Middle frontal gyrus (tissue), 1 donor: ENCODE data around the gene HOXB3.

Experiments
- DNase-seq: peaks from one replicate; pipeline ENCODE4 v3.0.0-alpha.2; 2015; ENCODE audit warnings: low spot score; ENCODE audit errors: extremely low spot score

The HOXB3 gene

GRCh38 chr17:48587276-48588073 is 2.6 kb downstream of the HOXB3 start:
- DNase-seq: no peak

- DNase-seq: no peak
Measured at GRCh38 chr17:48586355-48587258, 3.4 kb downstream of the HOXB3 start.

DNA sequence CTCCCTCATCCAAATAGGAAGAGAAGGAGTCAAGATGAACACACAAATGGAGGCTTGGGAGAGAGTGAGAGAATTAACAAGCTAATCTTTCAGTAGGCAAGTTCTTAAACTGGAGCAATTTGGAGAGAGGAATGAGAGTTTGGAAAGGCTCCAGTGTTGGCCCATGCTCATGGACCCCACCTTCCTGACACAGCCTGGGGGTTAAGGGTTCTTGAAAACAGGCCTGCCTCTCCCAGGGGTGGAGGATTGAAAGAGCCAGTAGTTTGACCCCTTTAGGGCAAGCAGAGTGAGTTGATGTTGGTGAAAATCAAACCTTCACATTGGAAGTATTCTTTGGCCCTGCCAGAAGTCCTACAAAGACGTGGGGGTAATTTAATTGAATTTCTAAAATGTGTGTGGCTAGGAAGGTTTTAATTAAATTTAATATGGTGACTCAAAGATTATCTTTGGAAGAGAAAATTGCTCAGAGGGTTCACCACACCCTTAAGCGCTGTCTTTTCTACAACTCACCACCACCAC is 5.8 kb downstream of the HOXB3 start:
- DNase-seq: no peak

GRCh38 chr17:48583708-48584222 is 6.3 kb downstream of the HOXB3 start:
- DNase-seq: no peak

- no peak for DNase-seq
Measured at GRCh38 chr17:48582750-48583069, 7.3 kb downstream of the HOXB3 start.

DNA sequence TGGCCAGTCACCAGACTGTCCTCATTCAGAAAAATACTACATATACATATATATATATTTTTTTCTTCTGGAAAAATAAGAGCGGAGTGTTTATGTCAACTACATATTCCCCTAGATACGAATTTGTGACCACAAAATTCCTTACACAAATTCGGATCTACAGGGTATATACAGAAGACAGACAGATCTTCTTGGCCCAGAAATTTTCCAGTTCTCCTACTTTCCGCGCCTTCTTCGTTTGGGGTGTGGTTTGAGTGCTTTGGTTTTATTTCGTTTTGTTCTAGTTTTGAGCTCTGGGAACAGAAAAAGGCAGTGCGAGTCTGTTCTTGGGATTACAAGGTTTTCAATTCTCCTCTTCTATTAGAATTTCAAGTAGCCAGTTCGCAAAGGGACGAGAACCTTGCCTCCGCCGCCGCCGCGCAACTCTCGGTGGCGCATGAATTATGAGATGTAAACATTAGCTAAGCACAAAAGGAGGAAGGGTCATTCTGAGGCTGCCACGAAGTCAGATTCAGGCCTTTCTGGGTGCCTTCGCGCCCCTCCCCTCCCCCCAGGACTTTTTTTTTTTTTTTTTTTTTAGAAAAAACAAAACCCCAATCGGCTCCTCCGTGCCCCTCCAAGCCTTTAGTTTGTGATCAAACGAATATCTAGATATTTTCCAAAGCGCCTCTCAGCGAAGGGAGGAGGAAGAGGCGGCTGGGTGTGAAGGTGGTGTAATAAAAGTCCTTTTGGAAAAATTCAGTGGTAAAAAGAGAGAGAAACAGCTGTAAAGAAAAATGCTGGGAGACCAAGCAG is 10.1 kb downstream of the HOXB3 start:
- DNase-seq: no peak

DNA sequence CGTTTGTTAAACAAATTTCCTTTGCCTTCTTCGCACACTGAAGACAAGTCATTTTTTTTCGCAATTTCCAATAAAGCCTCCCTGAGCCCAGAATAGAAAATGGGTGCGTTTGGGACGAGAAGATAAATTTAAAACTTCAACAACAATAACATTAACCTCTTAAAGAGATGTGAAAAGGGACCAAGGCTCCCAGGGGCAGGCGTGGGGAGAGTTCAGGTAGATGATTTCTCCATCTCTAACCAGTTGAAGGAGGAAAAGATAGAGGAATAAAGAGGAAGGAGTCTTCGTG is 10.6 kb downstream of the HOXB3 start:
- no peak for DNase-seq

- DNase-seq: no peak
Measured at GRCh38 chr17:48578616-48579470, 11.2 kb downstream of the HOXB3 start.

DNA sequence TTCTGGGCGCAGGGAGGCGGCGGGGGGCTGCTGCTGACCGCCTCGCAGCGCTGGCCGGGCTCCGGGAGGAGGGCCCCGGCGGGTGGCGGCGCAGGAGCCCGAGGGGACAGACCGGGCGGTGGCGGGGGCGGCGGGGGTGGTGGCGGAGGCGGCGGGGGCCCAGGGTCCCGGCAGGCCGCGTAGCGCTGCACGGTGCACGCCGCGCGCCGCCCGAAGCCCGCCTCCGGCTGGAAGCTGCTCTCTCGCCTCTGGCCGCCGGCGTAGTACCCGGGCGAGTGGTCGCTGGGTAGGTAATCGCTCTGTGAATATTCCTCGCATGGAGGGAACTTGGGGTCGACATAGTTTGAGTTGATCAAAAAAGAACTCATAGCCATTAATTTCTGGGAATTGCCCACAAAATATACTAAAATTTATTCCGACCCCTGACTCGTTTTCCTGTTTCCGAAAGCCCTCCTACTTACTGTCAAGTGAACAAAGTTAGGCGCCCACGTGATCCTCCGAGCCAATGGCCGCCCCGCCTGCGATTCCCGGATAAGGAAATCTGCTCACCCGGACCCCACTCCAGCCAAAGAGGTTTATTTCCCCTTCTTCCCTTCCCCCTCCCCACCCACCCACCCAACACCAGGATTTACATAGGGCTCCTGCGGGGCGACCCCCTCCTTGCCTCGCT is 12.0 kb downstream of the HOXB3 start, which contains the start of gene HOXB4:
HOXB4 (minus strand) TSS at position 405 of the 670 bp plus-strand sequence; CDS start at position 374, 31 bp downstream.
- no peak for DNase-seq

GRCh38 chr17:48577330-48577945 is 12.6 kb downstream of the HOXB3 start:
- DNase-seq: no peak

DNA sequence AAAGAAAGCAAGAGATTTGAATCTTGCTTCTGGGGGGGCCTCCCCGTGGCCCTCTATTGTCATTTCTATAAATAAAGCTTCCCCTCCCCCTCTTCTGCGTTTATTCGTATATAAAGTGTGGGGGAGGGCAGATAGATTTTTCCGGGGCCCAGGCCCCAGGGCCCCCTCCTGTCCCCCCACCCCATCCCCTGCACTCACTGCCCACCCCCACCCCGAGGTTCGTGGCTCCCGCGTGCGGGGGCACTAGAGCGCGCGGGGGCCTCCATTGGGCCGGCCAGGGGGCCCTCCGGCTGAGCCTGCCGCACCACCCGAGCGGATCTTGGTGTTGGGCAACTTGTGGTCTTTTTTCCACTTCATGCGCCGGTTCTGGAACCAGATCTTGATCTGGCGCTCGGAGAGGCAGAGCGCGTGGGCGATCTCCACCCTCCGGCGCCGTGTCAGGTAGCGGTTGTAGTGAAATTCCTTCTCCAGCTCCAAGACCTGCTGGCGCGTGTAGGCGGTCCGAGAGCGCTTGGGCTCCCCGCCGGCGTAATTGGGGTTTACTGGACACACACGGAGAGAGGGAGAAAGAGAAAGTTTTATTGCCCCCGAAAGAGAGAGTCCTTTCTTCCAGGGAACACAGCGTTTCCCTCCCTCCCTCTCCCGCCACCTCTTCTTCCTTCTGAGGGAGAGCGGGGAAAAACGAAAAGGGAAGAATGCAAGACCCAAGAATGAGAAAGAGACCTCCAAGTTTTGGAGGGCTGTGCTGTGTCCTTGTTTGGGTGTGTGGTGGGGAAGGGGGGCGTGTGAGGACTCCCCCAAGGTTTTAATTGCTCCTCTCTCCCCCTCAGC is 13.3 kb downstream of the HOXB3 start:
- no peak for DNase-seq

DNA sequence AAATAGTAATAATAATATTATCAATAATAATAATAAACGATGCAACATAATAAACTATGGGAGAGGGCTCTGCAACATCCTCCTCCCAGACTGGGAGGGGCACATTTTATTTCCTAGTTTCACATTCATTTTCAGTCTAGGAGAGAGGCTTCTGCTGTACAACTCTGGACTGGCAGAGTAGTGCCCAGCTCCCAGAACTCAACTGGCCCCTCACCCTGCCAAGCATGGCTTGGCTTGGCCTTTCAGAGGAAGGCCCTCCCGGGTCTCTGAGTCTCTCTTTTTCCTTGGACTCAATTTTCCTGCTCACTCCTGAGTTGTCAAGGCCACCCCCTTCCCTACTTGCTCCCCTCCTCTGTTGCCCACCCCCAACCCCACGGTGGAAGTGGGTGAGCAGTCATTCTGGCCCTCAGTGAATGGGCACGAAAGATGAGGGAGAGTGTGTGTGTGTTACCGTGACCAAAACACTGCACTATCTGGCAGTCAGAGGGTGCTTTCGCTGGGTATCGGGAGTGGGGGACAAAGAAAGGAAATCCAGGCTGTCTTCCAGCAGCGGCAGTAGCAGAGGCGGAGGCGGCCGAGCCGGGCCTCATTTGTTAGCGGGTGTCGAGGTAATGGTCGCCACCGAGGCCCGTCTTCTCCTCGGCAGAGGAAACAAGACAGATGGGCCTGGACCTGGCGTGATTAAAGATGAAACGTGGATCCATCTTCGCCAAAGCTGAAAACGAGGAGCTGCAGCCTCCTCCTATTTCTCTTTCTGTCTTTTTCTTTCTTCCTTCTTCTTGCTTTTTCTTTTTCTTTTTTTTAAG is 14.2 kb downstream of the HOXB3 start:
- DNase-seq: no peak

GRCh38 chr17:48575066-48575582 is 14.9 kb downstream of the HOXB3 start:
- no peak for DNase-seq

DNA sequence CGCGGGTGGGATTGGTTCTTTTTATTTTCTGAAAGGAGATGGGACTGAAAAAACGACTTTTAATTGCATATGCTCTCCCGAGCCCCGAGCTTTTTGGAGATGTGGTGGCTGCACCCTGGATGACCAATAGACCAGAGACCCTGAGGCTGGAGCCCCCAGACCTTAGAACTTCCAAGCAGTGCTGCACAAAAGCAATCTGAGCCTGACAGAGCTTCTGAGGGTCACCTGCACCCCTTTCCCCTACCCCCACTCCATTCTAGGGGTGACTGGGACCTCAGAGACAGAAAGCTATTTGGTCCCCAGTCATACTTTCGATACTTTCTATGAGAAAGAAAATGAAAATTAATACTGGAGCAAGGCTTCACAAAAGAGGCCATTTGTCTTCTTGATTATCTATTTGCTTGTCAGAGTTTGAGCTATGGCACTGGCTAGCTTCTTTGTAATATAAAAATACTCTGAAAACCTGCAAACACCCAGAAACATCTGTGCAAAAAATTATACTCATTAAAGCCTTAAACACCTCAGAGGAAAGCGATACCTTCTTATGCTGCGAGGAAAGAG is 15.5 kb downstream of the HOXB3 start:
- DNase-seq: no peak

DNA sequence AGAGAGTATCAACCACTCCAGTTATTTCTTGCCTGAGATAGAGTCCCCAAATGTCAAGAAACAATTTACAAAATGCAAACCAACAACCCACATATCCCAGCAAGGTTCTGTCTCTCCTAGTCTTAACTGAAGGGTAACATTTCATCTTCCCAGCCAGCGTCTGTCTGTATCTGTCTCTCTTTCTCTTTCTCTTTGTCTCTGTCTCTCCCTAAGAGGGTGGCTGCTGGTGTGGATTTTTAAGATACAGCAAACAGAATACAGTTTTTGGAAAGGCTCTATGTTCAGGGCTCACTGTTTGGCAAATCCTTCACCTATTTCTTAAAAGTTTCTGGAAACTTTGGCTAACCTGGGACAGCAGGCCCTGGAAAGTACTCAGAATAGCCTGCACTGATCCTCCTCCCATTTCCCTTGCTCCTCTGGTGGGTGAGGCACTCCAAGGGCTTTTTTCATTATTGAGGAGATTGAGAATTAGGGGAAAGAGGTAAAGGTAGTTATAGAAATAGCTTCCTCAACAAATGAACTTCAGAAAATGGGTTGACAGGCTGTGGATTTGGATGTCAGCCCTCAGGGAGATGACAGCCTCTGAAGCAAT is 18.1 kb downstream of the HOXB3 start:
- no peak for DNase-seq

- DNase-seq: no peak
Measured at GRCh38 chr17:48571024-48571818, 18.8 kb downstream of the HOXB3 start.
